ENCODE measurements around the gene MAU2.
A peak's percentile ranks its signal among the peaks of the same experiment; 100 is the strongest.

MAU2 gene, protein sequence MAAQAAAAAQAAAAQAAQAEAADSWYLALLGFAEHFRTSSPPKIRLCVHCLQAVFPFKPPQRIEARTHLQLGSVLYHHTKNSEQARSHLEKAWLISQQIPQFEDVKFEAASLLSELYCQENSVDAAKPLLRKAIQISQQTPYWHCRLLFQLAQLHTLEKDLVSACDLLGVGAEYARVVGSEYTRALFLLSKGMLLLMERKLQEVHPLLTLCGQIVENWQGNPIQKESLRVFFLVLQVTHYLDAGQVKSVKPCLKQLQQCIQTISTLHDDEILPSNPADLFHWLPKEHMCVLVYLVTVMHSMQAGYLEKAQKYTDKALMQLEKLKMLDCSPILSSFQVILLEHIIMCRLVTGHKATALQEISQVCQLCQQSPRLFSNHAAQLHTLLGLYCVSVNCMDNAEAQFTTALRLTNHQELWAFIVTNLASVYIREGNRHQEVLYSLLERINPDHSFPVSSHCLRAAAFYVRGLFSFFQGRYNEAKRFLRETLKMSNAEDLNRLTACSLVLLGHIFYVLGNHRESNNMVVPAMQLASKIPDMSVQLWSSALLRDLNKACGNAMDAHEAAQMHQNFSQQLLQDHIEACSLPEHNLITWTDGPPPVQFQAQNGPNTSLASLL

DNA sequence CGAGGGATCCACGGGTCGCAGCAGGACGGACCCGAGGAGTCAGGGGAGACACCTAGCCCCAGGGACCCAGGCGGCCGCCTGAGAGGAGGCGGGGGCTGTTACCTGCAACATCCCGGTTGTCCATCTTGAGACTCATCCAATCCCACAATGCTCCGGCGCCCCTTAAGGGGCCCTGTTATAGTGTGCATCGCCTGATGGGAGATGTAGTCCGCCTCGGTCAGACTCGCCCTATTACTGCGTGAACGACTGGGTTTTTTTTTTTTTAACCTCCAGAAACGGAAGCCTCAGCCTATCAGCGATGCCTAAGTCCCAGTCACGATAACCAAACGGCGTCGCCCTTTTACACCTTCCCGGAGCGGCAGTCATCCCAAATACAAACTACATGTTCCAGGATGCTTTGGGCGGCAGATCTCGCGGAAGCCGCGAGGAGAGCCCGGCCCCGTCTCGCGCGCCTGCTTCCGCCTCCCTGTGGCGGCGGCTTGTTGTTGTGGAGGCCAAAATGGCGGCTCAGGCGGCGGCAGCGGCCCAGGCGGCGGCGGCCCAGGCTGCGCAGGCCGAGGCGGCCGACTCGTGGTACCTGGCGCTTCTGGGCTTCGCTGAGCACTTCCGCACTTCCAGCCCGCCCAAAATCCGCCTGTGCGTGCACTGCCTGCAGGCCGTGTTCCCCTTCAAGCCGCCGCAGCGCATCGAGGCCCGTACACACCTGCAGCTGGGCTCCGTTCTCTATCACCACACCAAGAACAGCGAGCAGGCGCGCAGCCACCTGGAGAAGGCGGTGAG lies at the start of gene MAU2, which contains the start of gene SUGP1:
Gene MAU2 (plus strand): TSS at position 469 of the 780 bp plus-strand sequence. CDS start 31 bp downstream, at position 500.
Gene SUGP1 (minus strand): TSS at position 149 of the 780 bp plus-strand sequence. CDS start 13 bp downstream, at position 136.
- peak; percentile 76 to 82 for DNase-seq (ENCODE audit: low read depth in 2 of 2)

DNA sequence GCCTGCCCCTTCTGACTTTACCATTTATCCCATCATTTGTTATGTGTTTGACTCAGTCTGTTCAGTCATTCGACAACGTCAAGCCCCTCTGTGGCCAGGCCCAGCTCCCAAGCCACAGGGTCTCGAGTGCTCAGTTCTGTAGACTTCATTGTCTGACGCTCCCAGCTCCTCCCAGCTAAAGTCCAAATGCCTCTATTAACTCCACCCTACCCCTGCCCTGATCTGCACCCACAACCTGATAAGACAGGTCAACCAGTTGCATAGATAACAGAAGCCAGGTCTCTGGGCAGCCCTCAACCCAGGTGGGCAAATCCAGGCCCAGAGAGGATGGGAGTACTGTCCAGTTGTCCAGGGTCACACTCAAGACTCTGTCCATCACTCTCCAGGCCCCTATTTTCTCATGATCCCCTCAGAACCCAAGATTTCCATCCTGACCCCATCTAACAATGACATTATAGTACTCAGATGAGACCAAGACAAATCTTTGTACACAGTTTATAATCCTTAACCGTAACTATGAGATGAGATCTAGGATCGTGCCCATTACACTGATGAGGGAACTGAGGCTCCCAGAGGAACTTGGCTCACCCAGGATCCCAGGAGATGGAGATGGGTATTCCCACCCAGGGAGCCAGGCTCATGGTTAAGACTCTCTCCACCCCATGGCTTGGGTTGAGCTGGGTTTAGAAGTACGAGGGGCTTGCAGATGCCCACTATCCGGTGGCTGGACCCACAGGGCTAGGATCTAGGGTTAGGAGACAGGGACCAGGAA lies 48.6 kb upstream of the MAU2 start:
- DNase-seq (ENCODE audit: low read depth in 2 of 2) = no peak

DNA sequence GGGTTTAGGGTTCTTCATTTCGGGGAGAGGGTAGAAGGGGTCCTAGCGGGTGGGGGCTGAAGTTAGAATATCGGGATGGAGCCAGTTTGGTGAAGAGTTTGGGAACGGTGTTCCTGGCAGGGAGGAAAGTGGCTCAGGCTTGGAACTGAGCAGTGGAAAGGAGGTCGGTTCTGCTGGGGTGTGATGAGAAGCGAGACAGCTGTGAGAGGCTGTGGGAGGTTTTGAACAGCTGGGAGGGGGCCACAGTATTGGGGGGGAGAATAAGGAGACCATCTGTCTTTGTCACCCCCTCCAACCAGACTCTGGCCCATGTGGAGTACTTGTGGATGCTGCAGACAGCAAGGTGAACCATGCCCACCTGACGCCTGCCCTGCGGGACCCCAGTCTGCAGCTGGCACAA lies 46.5 kb upstream of the MAU2 start:
- no peak for DNase-seq (ENCODE audit: low read depth in 2 of 2)

DNA sequence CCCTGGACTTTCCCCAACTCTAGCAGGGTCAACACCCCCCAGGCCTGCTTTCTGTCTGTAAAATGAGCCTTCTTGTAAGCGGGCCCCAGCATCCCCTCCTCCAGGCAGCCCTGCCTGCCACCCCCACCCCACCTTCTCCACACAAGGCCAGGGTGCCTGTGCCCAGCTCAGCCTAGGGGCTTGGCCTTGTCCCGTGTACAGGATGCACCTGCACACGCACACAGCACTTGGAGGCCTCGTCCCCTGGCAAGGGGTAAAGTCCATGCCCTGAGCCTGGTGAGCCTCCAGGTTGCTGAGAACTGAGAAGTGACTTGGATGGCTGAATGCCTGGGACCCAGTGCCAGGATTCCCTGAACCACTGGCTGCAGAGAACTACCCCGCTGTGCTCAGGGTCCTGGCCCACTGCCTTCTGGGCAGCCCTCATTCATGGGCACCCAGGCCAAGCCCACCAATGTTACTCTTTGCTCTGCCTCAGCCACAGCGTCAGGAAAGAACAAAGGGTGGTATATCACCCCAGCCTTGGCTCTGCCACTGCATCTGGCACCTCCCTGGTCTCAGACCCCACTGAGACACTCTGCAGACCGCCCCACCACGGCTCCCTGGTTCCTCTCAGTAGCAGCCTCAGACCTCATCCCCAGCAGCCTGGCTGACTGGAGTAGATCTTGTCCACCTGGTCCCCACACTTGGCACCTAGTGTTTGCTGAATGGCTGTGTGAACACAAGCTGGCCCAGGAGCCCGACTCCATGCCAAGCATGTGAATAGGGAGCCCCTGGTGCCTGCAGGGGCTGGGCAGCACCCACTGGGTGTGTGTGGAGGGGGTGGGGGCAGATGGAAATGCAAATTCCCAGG lies 45.7 kb upstream of the MAU2 start:
- DNase-seq (ENCODE audit: low read depth in 2 of 2) = no peak

DNA sequence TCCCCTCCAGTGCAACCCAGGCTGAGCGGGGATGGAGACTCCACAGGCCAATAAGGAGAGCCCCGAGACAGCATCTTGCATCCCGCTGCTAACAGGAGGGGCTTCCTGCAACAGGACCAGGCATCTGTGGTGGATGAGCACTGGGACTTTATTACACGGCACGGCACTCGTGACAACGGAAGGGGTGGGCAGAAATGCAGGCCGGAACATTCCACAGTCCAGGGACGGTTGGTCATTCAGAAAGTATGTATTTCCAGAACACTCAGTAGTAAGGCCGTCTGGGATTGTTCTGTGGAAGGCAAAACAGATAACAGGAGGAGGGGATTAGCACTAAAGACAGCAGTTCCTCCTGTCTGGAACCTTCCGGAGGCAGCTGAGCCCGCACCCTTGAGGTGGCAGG lies 44.2 kb upstream of the MAU2 start:
- no peak for DNase-seq (ENCODE audit: low read depth in 2 of 2)

DNA sequence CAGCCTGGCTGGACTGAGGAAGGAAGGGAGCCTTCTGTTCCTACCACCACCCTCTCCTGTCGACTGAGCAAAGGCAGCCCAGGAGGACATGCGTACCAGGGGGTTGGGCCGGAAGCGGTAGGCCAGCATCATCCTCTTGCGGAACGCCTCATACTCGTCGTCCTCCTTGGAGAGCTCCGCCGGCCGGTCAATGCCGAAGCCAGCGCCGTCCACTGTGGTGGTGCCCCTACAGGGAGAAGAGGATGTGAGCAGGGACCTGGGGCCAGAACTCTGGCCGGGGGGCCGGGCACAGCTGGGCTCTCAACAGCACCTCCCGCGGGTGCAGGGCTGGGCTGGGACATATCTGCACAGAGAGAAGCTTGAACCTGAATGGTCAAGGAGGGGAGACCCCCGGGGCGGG lies 43.8 kb upstream of the MAU2 start:
- no peak for DNase-seq (ENCODE audit: low read depth in 2 of 2)

DNA sequence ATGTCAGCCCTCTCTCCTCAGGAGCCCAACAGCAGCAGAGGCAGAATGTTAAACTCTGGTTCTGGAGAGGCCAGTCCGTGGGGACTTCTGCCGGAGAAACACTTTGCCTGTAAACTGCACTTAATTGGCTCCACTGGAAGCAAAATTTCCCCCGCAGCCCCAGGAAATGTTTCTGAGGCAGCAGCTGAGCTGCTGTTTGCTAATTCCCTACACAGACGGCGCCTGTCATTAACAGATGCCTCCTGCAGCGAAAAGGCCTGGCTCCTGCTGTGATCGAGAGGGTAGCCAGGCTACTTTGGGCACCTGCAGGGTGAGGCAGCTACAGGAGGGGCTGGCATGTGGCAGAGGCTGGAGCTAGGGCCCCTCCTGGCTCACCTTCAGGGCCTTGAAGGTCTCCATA lies 42.3 kb upstream of the MAU2 start:
- DNase-seq (ENCODE audit: low read depth in 2 of 2) = no peak

DNA sequence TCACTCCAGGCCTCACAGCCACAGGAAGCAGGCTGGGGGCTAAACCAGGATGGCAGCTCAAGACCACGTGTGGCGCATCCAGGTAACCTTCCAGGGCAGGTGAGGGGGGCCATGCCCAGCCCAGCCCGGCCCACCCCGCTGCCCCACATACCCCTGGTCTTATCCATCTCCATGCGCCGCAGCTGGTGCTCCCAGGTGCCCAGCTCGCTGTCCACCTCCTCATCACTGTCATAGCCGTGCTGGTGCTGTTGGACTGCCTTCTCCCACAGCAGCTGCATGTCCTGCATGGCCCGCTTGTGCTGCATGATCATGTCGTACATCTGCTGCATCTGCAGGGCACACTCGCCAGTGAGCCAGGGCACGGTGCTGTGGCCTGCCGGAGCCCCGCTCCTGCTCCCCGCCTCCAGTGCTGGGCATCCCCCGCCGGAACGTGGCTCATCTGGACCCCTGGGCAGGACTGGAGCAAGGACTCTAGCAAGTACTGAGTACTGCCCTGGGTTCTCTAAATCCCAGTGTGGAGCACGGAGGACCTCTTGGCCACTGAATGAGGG lies 41.5 kb upstream of the MAU2 start:
- no peak for DNase-seq (ENCODE audit: low read depth in 2 of 2)

DNA sequence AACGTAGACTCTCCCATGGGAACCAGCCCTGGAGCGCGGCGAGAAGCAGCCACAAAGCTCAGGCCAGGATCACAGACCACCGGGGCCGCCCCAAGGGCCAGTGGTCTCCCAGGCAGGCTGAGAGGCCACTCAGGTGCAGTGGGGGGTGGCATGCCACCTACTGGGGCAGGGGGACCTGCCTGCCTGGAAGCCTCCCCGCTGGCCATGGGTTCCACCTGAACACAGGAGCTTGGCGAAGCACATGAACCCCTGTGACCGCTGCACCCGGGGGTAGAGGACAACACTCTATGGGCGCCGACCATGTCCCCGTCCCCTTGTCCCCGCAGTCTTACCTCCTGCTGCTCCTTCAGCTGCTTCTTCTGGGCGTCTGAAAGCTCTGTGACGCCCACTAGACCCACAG lies 40.8 kb upstream of the MAU2 start:
- no peak for DNase-seq (ENCODE audit: low read depth in 2 of 2)

DNA sequence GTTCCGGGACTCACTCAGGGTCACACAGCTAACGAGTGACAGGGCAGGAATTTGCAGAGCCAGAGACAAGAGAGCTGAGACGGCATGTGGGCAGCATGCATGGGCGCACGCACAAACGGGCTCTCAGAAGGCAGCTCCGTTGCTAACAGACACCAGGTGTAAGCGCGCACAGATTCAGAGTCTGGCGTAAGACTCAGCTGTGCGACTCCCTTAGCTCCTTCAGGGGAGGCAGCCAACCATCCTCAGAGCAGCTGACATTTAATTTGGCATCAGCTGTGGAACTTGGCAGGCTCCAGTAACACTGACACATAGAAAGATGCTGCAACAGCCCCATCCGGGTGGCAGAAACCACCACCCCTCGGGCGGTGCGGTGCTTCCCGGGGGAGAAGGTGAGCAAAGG lies 40.1 kb upstream of the MAU2 start:
- DNase-seq (ENCODE audit: low read depth in 2 of 2) = no peak

DNA sequence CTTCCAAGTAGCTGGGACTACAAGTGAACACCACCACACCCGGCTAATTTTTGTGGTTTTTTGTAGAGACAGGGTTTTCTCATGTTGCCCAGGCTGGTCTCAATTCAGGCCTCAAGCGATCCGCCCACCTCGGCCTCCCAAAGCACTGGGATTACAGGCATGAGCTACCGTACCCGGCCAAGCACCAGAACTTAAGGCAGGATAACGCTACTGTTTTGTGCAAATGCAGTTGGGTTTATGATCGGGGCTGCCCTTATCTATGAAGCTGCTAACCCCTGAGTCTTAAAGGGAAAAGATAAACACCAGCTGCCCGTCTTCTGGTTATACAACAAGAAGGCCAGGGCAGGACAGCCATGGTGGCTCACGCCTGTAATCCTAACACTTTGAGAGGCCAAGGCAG lies 34.9 kb upstream of the MAU2 start:
- no peak for DNase-seq (ENCODE audit: low read depth in 2 of 2)

DNA sequence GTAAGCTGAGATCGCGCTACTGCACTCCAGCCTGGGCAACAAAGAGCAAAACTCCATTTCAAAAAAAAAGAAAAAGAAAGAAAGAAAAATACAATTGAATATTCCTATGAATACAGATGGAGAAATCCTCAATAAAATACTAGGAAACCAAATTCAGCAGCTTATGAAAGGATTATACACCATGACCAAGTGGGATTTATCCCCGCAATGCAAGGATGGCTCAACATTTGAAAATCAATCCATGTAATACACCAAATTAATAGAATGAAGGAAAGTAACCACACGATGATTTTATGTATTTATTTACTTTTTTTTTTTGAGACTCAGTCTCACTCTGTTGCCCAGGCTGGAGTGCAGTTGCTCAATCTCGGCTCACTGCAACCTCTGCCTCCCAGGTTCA lies 28.0 kb upstream of the MAU2 start:
- no peak for DNase-seq (ENCODE audit: low read depth in 2 of 2)

DNA sequence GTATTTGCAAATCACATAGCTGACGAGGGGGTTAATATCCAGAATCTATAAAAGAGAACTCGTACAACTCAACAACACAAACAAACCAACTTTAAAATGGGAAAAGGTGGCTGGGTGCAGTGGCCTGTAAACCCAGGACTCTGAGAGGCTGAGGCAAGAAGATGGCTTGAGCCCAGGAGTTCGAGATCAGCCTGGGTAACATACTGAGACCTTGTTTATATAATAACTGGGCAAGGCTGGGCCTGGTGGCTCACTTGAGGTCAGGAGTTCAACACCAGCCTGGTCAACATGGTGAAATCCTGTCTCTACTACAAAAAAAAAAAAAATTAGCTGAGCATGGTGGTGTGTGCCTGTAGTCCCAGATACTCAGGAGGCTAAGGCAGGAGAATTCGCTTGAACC lies 25.7 kb upstream of the MAU2 start:
- DNase-seq (ENCODE audit: low read depth in 2 of 2) = no peak

DNA sequence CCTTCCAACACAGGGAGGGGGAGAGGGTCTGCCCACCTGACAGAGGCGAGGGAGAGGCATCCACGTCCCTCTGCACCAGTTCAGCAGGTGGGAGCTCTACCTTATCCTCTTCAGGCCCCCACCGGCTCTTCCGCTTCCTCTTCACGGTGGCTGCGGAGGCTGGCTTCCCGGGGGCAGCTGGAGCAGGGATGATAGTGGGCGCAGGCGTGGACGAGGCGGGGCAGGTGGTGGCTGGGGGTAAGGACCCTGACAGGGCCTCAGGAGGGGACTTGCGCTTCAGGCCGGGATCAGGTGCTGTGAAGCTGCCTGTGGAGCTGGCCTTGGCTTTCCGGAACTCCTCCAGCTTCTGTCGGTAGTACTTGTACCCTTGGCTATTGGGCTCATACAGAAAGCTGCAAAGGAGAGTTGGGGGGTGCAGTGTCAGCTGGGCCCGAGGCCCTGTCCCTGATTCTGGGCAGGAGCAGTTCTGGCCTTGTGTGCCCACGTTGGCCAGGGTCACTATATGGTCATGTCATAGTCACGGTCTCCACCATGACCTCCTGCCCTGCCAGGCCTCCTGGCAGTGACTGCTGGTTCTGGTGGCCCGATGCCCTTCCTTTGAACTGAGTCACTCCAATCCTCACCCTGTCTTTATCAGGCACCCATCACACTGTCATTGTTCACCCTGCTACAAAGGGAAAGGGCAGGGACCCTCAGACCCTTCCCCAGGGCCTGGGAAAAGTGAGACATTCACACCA lies 23.5 kb upstream of the MAU2 start:
- no peak for DNase-seq (ENCODE audit: low read depth in 2 of 2)

DNA sequence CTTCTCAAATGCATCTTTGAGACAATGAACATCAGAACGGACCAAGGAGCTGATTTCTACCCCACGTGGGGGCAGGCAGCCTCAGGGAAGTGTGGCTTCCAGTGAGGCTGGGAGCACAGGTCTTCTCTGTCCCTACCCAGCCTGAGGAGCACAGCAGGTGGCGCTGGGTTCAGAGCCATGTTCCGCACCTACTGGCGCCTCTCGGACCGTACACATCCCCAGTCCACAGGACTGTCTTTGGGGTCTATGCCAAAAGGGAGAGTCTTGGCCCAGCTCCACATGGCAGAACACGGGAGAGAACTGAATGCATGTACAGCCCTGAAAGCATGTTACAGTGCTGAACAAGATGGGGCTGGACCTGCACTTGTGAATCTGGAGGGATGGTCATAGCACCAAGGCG lies 22.9 kb upstream of the MAU2 start:
- DNase-seq (ENCODE audit: low read depth in 2 of 2) = no peak

DNA sequence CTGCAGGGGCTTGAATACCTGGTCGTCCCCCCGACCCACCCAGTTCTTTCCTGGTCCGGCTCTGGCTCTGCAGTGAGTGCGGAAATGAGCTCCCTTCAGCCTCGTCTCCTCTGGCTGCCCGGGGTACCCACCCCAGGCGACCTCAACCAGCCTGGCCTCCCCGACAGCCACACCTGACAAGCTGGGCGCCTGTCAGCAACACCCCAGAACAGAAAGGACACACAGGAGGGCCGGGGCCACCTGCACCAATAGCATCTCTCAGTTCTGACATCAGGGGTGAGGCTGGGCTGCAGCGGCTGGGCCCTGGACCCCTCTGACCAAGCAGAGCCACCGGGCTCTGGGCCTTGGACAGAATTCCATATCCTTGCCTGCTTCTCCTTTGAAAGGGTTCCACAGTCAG lies 20.0 kb upstream of the MAU2 start:
- no peak for DNase-seq (ENCODE audit: low read depth in 2 of 2)

DNA sequence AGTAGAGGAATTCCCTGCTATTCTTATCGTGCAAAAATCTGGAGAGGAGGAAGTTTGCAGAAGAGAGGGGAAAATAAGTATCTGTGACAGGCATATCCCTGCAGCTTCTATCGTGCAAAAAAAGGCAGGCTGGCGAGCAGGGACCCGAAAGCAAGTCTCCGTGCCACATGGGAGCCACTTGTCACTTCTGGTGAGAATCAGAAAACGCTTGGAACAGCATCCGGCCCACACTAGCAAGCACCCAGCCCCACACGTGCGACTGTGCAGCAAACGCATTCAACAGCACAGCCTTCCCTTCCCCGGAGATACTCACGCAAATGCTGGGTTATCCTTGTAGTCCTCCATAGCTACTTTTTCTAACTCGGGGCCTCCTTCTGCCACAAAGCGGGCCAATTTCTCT lies 17.2 kb upstream of the MAU2 start:
- no peak for DNase-seq (ENCODE audit: low read depth in 2 of 2)

DNA sequence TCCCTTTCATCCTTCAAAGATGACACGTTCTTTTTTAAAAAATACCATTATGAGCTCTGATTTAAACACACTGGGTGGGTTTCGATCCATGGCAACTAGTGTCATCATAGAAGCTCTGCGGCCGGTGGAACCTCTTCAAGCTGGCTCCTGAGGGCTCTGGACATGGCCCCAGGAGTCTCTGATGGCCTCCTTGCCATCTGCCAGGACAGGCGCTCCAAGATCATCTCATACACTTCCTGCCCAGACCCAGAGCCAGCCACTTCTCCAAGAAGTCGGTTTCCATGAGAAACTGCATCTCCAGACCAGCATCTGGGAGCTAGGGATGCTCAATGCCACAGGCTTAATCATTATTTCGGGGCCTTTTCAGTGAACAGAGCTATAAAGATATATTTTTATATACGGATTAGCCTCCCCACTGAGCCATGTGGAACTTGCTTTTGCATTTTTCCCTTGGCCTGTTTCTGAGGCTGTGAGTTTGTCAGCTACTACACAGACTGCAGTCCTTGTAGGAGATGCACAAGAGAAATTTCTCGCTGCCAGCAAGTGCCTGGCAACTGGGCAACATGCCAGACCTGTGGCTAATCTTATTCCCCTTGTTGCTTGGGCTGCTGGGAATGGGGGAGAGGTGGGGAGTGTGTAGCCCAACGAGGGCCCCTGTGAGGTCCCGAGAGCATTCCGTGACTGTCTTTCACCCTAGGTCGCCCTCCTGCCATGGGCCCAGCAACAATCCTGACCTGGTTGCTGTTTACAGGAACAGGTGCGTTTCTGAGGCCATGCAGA lies 16.3 kb upstream of the MAU2 start:
- DNase-seq (ENCODE audit: low read depth in 2 of 2) = no peak

DNA sequence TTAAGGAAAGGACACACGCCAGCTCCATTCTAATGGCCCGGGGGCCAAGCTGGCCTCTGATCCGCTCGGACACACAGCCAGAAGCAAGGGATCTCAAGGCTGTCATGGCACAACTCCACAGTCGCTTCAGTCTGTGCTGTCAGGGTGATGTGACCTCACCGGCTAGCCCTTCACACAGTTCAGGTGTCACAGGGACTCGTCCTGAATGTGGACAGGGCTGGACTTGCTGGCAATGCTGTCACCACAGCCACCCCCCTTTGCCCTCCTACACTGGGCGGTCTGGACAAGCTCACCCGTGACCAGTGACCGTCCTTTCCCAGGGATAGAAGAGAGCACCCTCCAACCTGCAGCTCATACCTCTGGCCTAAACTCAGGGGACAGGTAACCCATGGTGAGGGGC lies 15.6 kb upstream of the MAU2 start:
- no peak for DNase-seq (ENCODE audit: low read depth in 2 of 2)

Data from activated CD4-positive, alpha-beta T cell treated with anti-CD3 and anti-CD28 coated beads for 24 hours (primary cell).